Mesendoderm (in vitro differentiated cells): ENCODE data around the gene CHMP2A.

ENCODE experiments used
- DNase-seq: peaks from one replicate; pipeline ENCODE4 v3.0.0; 2013
- H2AK5ac ChIP-seq: 2 replicates; pipeline ENCODE4 v1.6.1; 2013; ENCODE audit warnings: low read length, inconsistent platforms
- H2BK120ac ChIP-seq: 2 replicates; pipeline ENCODE4 v1.6.1; 2013; ENCODE audit warnings: low read depth, mild to moderate bottlenecking, low read length, moderate library complexity, mixed read lengths
- H2BK15ac ChIP-seq: replicated peaks from 2 replicates; pipeline ENCODE4 v1.6.1; 2013; ENCODE audit warnings: low read depth, mild to moderate bottlenecking, moderate library complexity
- H2BK5ac ChIP-seq: 2 replicates; pipeline ENCODE4 v1.6.1; 2013; ENCODE audit warnings: low read length, inconsistent platforms
- H3K18ac ChIP-seq: 2 replicates; pipeline ENCODE4 v1.6.1; 2013; ENCODE audit warnings: mild to moderate bottlenecking, low read length, mixed read lengths
- H3K23ac ChIP-seq: one replicate; pipeline ENCODE4 v1.6.1; 2013; ENCODE audit warnings: low read length
- H3K27ac ChIP-seq: 2 replicates; pipeline ENCODE4 v1.5.1; 2013; ENCODE audit warnings: low read depth, mild to moderate bottlenecking, inconsistent platforms, low read length, moderate library complexity
- H3K27me3 ChIP-seq: 2 replicates; pipeline ENCODE4 v1.6.1; 2013; ENCODE audit warnings: low read length, control low read depth, mild to moderate bottlenecking, inconsistent platforms; ENCODE audit not compliant: insufficient read depth, poor library complexity
- H3K36me3 ChIP-seq: 2 replicates; pipeline ENCODE4 v1.6.1; 2013; ENCODE audit warnings: low read length, inconsistent platforms; ENCODE audit not compliant: control insufficient read depth, insufficient read depth
- H3K4ac ChIP-seq: one replicate; pipeline ENCODE4 v1.6.1; 2013; ENCODE audit warnings: low read depth, mild to moderate bottlenecking, low read length, moderate library complexity
- H3K4me1 ChIP-seq: 2 replicates; pipeline ENCODE4 v1.6.1; 2013; ENCODE audit warnings: low read depth, low read length, inconsistent platforms; ENCODE audit not compliant: control insufficient read depth
- H3K4me2 ChIP-seq: 2 replicates; pipeline ENCODE4 v1.6.1; 2013; ENCODE audit warnings: low read length
- H3K4me3 ChIP-seq: 2 replicates; pipeline ENCODE4 v1.5.1; 2013; ENCODE audit warnings: mild to moderate bottlenecking, low read length
- H3K56ac ChIP-seq: one replicate; pipeline ENCODE4 v1.6.1; 2013; ENCODE audit warnings: low read length
- H3K79me1 ChIP-seq: 2 replicates; pipeline ENCODE4 v1.6.1; 2013; ENCODE audit warnings: low read length, inconsistent platforms
- H3K79me2 ChIP-seq: 2 replicates; pipeline ENCODE4 v1.6.1; 2013; ENCODE audit warnings: mild to moderate bottlenecking, low read length; ENCODE audit not compliant: control insufficient read depth, insufficient read depth
- H3K9ac ChIP-seq: 2 replicates; pipeline ENCODE4 v1.6.1; 2013; ENCODE audit warnings: low read length, inconsistent platforms
- H4K5ac ChIP-seq: one replicate; pipeline ENCODE4 v1.6.1; 2013; ENCODE audit warnings: low read length
- H4K8ac ChIP-seq: one replicate; pipeline ENCODE4 v1.6.1; 2013; ENCODE audit warnings: low read depth, mild to moderate bottlenecking, control low read depth, low read length, moderate library complexity
- WGBS: extraction: QIAGEN DNeasy Blood & Tissue Kit; methylation state at CpG from one replicate; pipeline ENCODE4 v1.1.7; 2013; ENCODE audit warnings: low lambda C conversion rate, missing lambda C conversion rate; ENCODE audit not compliant: insufficient coverage; ENCODE audit errors: extremely low coverage; 5-methylcytosine and 5-hydroxymethylcytosine counted together

Gene CHMP2A

GRCh38 chr19:58529405-58529804 is 25.5 kb downstream of the CHMP2A start:
- Histone ChIP-seq H3K4ac (no peak overlapping the region), H3K79me2 (no peaks in the 10 kb centered on the region), H3K4me2 (no peak overlapping the region), H4K5ac (no peak overlapping the region), H3K23ac (no peak overlapping the region), H3K56ac (no peak overlapping the region), H2AK5ac (no peak overlapping the region), H2BK120ac (no peak overlapping the region), H4K8ac (no peak overlapping the region), H3K27me3 (no peaks in the 10 kb centered on the region), H3K18ac (no peak overlapping the region), H2BK5ac (no peak overlapping the region), H3K27ac (no peak overlapping the region), H3K4me1 (no peaks in the 10 kb centered on the region), H2BK15ac (no peak overlapping the region), H3K36me3 (no peaks in the 10 kb centered on the region), H3K9ac (no peak overlapping the region), H3K79me1 (no peaks in the 10 kb centered on the region), H3K4me3 (no peak overlapping the region)
- WGBS, result no CpG with 5 or more reads among the region's 3 CpGs
- no peak for DNase-seq

GRCh38 chr19:58522709-58523108 is 32.2 kb downstream of the CHMP2A start:
- H3K27me3 ChIP-seq, result no peaks in the 10 kb centered on the region
- no peak overlapping the region for H2BK120ac ChIP-seq
- no peaks in the 10 kb centered on the region for H3K36me3 ChIP-seq
- no peak overlapping the region for H4K8ac ChIP-seq
- no peak overlapping the region for H2AK5ac ChIP-seq
- peaks cover 7% of the 10 kb centered on the region for H3K4me1 ChIP-seq
- DNase-seq, result no peak
- H3K4me3 ChIP-seq, result no peak overlapping the region
- H3K23ac ChIP-seq, result no peak overlapping the region
- H3K79me1 ChIP-seq, result peaks cover 9% of the 10 kb centered on the region
- H3K56ac ChIP-seq, result peak overlapping the region; percentile 25
- no peak overlapping the region for H2BK5ac ChIP-seq
- H3K9ac ChIP-seq, result no peak overlapping the region
- no peak overlapping the region for H2BK15ac ChIP-seq
- no peak overlapping the region for H3K27ac ChIP-seq
- H3K79me2 ChIP-seq, result peaks cover 11% of the 10 kb centered on the region
- H4K5ac ChIP-seq, result no peak overlapping the region
- no peak overlapping the region for H3K4ac ChIP-seq
- no CpG with 5 or more reads among the region's 3 CpGs for WGBS
- no peak overlapping the region for H3K18ac ChIP-seq
- H3K4me2 ChIP-seq, result no peak overlapping the region

GRCh38 chr19:58521651-58522050 is 33.3 kb downstream of the CHMP2A start:
- no peak for DNase-seq
- peak overlapping the region; percentile 64 for H3K56ac ChIP-seq
- no peak overlapping the region for H2BK5ac ChIP-seq
- H3K23ac ChIP-seq, result no peak overlapping the region
- no CpG with 5 or more reads among the region's 4 CpGs for WGBS
- H3K4me2 ChIP-seq, result no peak overlapping the region
- peaks cover 7% of the 10 kb centered on the region for H3K4me1 ChIP-seq
- no peak overlapping the region for H2BK15ac ChIP-seq
- H2BK120ac ChIP-seq, result no peak overlapping the region
- H3K4me3 ChIP-seq, result no peak overlapping the region
- no peak overlapping the region for H3K18ac ChIP-seq
- peaks cover 14% of the 10 kb centered on the region for H3K79me2 ChIP-seq
- H4K8ac ChIP-seq, result no peak overlapping the region
- no peak overlapping the region for H3K4ac ChIP-seq
- H4K5ac ChIP-seq, result no peak overlapping the region
- peak overlapping the region; percentile 51 for H3K9ac ChIP-seq
- H3K27me3 ChIP-seq, result no peaks in the 10 kb centered on the region
- H3K36me3 ChIP-seq, result peaks cover 2% of the 10 kb centered on the region
- peak overlapping the region; percentile 58 for H2AK5ac ChIP-seq
- H3K27ac ChIP-seq, result no peak overlapping the region
- H3K79me1 ChIP-seq, result peaks cover 12% of the 10 kb centered on the region

GRCh38 chr19:58520257-58520599 is 34.7 kb downstream of the CHMP2A start:
- Histone ChIP-seq H3K18ac (peak overlapping the region; percentile 1), H2BK15ac (no peak overlapping the region), H3K4me1 (peaks cover 7% of the 10 kb centered on the region), H3K27ac (peak overlapping the region; percentile 95), H2BK120ac (no peak overlapping the region), H3K79me1 (peaks cover 18% of the 10 kb centered on the region), H3K27me3 (no peaks in the 10 kb centered on the region), H4K5ac (peak overlapping the region; percentile 60), H3K4me3 (peak overlapping the region; percentile 62), H3K4ac (peak overlapping the region; percentile 9), H4K8ac (no peak overlapping the region), H3K23ac (no peak overlapping the region), H3K36me3 (peaks cover 5% of the 10 kb centered on the region), H3K9ac (peak overlapping the region; percentile 90), H2BK5ac (peak overlapping the region; percentile 52), H3K56ac (peak overlapping the region; percentile 97), H3K79me2 (peaks cover 14% of the 10 kb centered on the region), H2AK5ac (no peak overlapping the region), H3K4me2 (peak overlapping the region; percentile 93)
- WGBS, result no CpG with 5 or more reads among the region's 7 CpGs
- DNase-seq, result no peak

- no CpG with 5 or more reads among the region's 87 CpGs for WGBS
- H3K27ac ChIP-seq, result peak within 1 kb of the TSS; percentile 95
- H4K8ac ChIP-seq, result peak within 1 kb of the TSS; percentile 43
- peaks cover 7% of the 10 kb centered on the region for H3K4me1 ChIP-seq
- H3K4me3 ChIP-seq, result peak within 1 kb of the TSS; percentile 62
- peak within 1 kb of the TSS; percentile 54 for H2AK5ac ChIP-seq
- H4K5ac ChIP-seq, result peak within 1 kb of the TSS; percentile 60
- H3K79me1 ChIP-seq, result peaks cover 18% of the 10 kb centered on the region
- H3K23ac ChIP-seq, result peak within 1 kb of the TSS; percentile 56
- H3K56ac ChIP-seq, result peak within 1 kb of the TSS; percentile 97
- peak within 1 kb of the TSS; percentile 75 for H3K18ac ChIP-seq
- peak within 1 kb of the TSS; percentile 80 for H2BK5ac ChIP-seq
- H3K4me2 ChIP-seq, result peak within 1 kb of the TSS; percentile 93
- peak within 1 kb of the TSS; percentile 86 for H3K4ac ChIP-seq
- peak; percentile 98 for DNase-seq
- H3K79me2 ChIP-seq, result peaks cover 14% of the 10 kb centered on the region
- peak within 1 kb of the TSS; percentile 8 for H2BK120ac ChIP-seq
- no peaks in the 10 kb centered on the region for H3K27me3 ChIP-seq
- no peak within 1 kb of the TSS for H2BK15ac ChIP-seq
- peaks cover 5% of the 10 kb centered on the region for H3K36me3 ChIP-seq
- peak within 1 kb of the TSS; percentile 90 for H3K9ac ChIP-seq
Observed at GRCh38 chr19:58519355-58520256, 35.3 kb downstream of the CHMP2A start, which contains the start of gene ZBTB45. TSS of gene ZBTB45 (minus strand) at chr19:58519810. CDS start at chr19:58517673, 2,137 bp downstream.
